ENCODE measurements around the gene INPP5E. TPM values are rescaled to one million over a fixed set of nuclear protein-coding genes. Genes with fewer than 3 reads are reported as not detected.

INPP5E gene
- total and polyA plus RNA-seq, 12 donors = 2.3 to 27.1 (median 10.5) TPM

GRCh38 chr9:136385015-136385414, 54.6 kb downstream of the INPP5E start:
- peaks cover 0 to 72% of the 10 kb centered on the region in 2 donors for H3K36me3 ChIP-seq (replicated peaks in 1 of 2)
- DNase-seq = no peak
- no peak overlapping the region for H3K4me3 ChIP-seq
- TF ChIP-seq POLR2A (IDR thresholded peaks at IDR 0.05) (no peak), CTCF (IDR thresholded peaks at IDR 0.05) (no peak)
- H3K27ac ChIP-seq = no peak overlapping the region
- WGBS, 4 donors = 87 to 92% (median 89%) methylated on average over 11 of the region's 11 CpGs
- no peaks in the 10 kb centered on the region for H3K9me3 ChIP-seq (replicated peaks in 1 of 3)
- no peaks in the 10 kb centered on the region for H3K27me3 ChIP-seq
- H3K4me1 ChIP-seq (replicated peaks in 1 of 2) = no peaks in the 10 kb centered on the region
- intact Hi-C loops (cut with DNase I) = no loop called here

- TF ChIP-seq CTCF (IDR thresholded peaks at IDR 0.05) (no peak), POLR2A (IDR thresholded peaks at IDR 0.05) (no peak)
- WGBS, 4 donors = 96 to 98% (median 98%) methylated on average over 10 to 20 of the region's 20 CpGs
- Histone ChIP-seq H3K36me3 (replicated peaks in 1 of 2) (peaks cover 0 to 66% of the 10 kb centered on the region in 2 donors), H3K9me3 (replicated peaks in 1 of 3) (no peaks in the 10 kb centered on the region), H3K4me1 (replicated peaks in 1 of 2) (no peaks in the 10 kb centered on the region), H3K27ac (no peak overlapping the region), H3K27me3 (no peaks in the 10 kb centered on the region), H3K4me3 (no peak overlapping the region)
- intact Hi-C loops (cut with DNase I) = no loop called here
- DNase-seq = no peak
Measured at GRCh38 chr9:136383436-136383835, 56.2 kb downstream of the INPP5E start.

- H3K9me3 ChIP-seq (replicated peaks in 1 of 3) = no peaks in the 10 kb centered on the region
- H3K4me3 ChIP-seq = no peak overlapping the region
- WGBS, 4 donors = 80 to 93% (median 90%) methylated on average over 1 to 25 of the region's 25 CpGs
- H3K4me1 ChIP-seq (replicated peaks in 1 of 2) = no peaks in the 10 kb centered on the region
- no peak overlapping the region for H3K27ac ChIP-seq
- DNase-seq = no peak
- H3K36me3 ChIP-seq (replicated peaks in 1 of 2) = peaks cover 0 to 52% of the 10 kb centered on the region in 2 donors
- intact Hi-C loops (cut with DNase I) = no loop called here
- H3K27me3 ChIP-seq = no peaks in the 10 kb centered on the region
- no peak for TF ChIP-seq POLR2A (IDR thresholded peaks at IDR 0.05)
- TF ChIP-seq CTCF (IDR thresholded peaks at IDR 0.05) = no peak
Measured at GRCh38 chr9:136381966-136382513, 57.6 kb downstream of the INPP5E start.

GRCh38 chr9:136381311-136381710, 58.3 kb downstream of the INPP5E start:
- Histone ChIP-seq H3K4me3 (no peak overlapping the region), H3K36me3 (replicated peaks in 1 of 2) (peaks cover 0 to 49% of the 10 kb centered on the region in 2 donors), H3K27me3 (no peaks in the 10 kb centered on the region), H3K4me1 (replicated peaks in 1 of 2) (no peaks in the 10 kb centered on the region), H3K9me3 (replicated peaks in 1 of 3) (no peaks in the 10 kb centered on the region), H3K27ac (no peak overlapping the region)
- intact Hi-C loops (cut with DNase I) = no loop called here
- no peak for DNase-seq
- WGBS, 4 donors = 81 to 93% (median 85%) methylated on average over 5 to 9 of the region's 9 CpGs
- TF ChIP-seq POLR2A (IDR thresholded peaks at IDR 0.05) (no peak), CTCF (IDR thresholded peaks at IDR 0.05) (no peak)

All from adrenal gland (tissue), 12 donors.